H9 (cell line): ENCODE measurements around the gene LHX4. TPM values are rescaled to one million over a fixed set of nuclear protein-coding genes. Genes with fewer than 3 reads are reported as not detected.

Experiments used
- DNase-seq: peaks from one replicate; pipeline ENCODE4 v3.0.0-alpha.2; 2017
- H2AFZ ChIP-seq: one replicate; pipeline ENCODE4 v1.6.1; 2013; ENCODE audit warnings: mild to moderate bottlenecking, low read length, control low read depth, moderate library complexity
- H2AK5ac ChIP-seq: 2 replicates; pipeline ENCODE4 v1.6.1; 2013; ENCODE audit warnings: low read length, control low read depth, mixed read lengths; ENCODE audit not compliant: insufficient read length
- H2BK120ac ChIP-seq: one replicate; pipeline ENCODE4 v1.6.1; 2013; ENCODE audit warnings: low read depth, mild to moderate bottlenecking, low read length, control low read depth, inconsistent platforms; ENCODE audit not compliant: poor library complexity, severe bottlenecking
- H2BK12ac ChIP-seq: 2 replicates; pipeline ENCODE4 v1.6.1; 2013; ENCODE audit warnings: low read length, control low read depth, mixed read lengths, low read depth; ENCODE audit not compliant: insufficient read length
- H2BK15ac ChIP-seq: 2 replicates; pipeline ENCODE4 v1.6.1; 2013; ENCODE audit warnings: low read depth, low read length, control low read depth
- H2BK20ac ChIP-seq: one replicate; pipeline ENCODE4 v1.6.1; 2013; ENCODE audit warnings: low read depth, mild to moderate bottlenecking, low read length, control low read depth, inconsistent platforms; ENCODE audit not compliant: poor library complexity, severe bottlenecking
- H2BK5ac ChIP-seq: 2 replicates; pipeline ENCODE4 v1.6.1; 2013; ENCODE audit warnings: low read length, control low read depth, mixed read lengths; ENCODE audit not compliant: insufficient read length
- H3K14ac ChIP-seq: 2 replicates; pipeline ENCODE4 v1.6.1; 2013; ENCODE audit warnings: low read length, control low read depth; ENCODE audit not compliant: insufficient read depth
- H3K18ac ChIP-seq: 2 replicates; pipeline ENCODE4 v1.6.1; 2013; ENCODE audit warnings: low read depth, mild to moderate bottlenecking, mixed read lengths, low read length, control low read depth; ENCODE audit not compliant: insufficient read length
- H3K23ac ChIP-seq: 2 replicates; pipeline ENCODE4 v1.6.1; 2013; ENCODE audit warnings: low read length, control low read depth, mixed read lengths, low read depth; ENCODE audit not compliant: insufficient read length
- H3K23me2 ChIP-seq: 2 replicates; pipeline ENCODE4 v1.6.1; 2013; ENCODE audit warnings: low read depth, mild to moderate bottlenecking, mixed read lengths, low read length, control low read depth; ENCODE audit not compliant: insufficient read length, poor library complexity, severe bottlenecking
- H3K27ac ChIP-seq: 2 replicates; pipeline ENCODE4 v1.5.1; 2013; ENCODE audit warnings: low read length, control low read depth, mixed read lengths, low read depth; ENCODE audit not compliant: insufficient read length
- H3K27me3 ChIP-seq: 2 replicates; pipeline ENCODE4 v1.6.1; 2013; ENCODE audit warnings: low read length, control low read depth, inconsistent platforms; ENCODE audit not compliant: insufficient read depth
- H3K4ac ChIP-seq: 2 replicates; pipeline ENCODE4 v1.6.1; 2013; ENCODE audit warnings: low read depth, mild to moderate bottlenecking, control low read depth, inconsistent platforms, low read length, moderate library complexity
- H3K4me1 ChIP-seq: 2 replicates; pipeline ENCODE4 v1.6.1; 2013; ENCODE audit warnings: low read length, control low read depth, inconsistent platforms; ENCODE audit not compliant: insufficient read depth
- H3K4me2 ChIP-seq: 2 replicates; pipeline ENCODE4 v1.6.1; 2013; ENCODE audit warnings: low read length, control low read depth, mixed read lengths; ENCODE audit not compliant: insufficient read length, insufficient read depth
- H3K56ac ChIP-seq: 2 replicates; pipeline ENCODE4 v1.6.1; 2013; ENCODE audit warnings: low read depth, mild to moderate bottlenecking, mixed read lengths, low read length, control low read depth; ENCODE audit not compliant: insufficient read length
- H3K79me1 ChIP-seq: 2 replicates; pipeline ENCODE4 v1.6.1; 2013; ENCODE audit warnings: low read depth, mild to moderate bottlenecking, moderate library complexity, low read length, control low read depth, inconsistent platforms; ENCODE audit not compliant: insufficient read depth, poor library complexity, severe bottlenecking
- H3K79me2 ChIP-seq: 2 replicates; pipeline ENCODE4 v1.6.1; 2013; ENCODE audit warnings: low read length, control low read depth, inconsistent platforms; ENCODE audit not compliant: insufficient read depth
- H3K9ac ChIP-seq: 2 replicates; pipeline ENCODE4 v1.6.1; 2013; ENCODE audit warnings: low read length, control low read depth, mixed read lengths; ENCODE audit not compliant: insufficient read length; ENCODE audit errors: extremely low read depth
- H3K9me3 ChIP-seq: one replicate; pipeline ENCODE4 v1.6.1; 2013; ENCODE audit warnings: low read depth, low read length, inconsistent platforms; ENCODE audit not compliant: control insufficient read depth
- H3T11ph ChIP-seq: one replicate; pipeline ENCODE4 v1.6.1; 2013; ENCODE audit warnings: mild to moderate bottlenecking, low read length, control low read depth, inconsistent platforms
- H4K20me1 ChIP-seq: one replicate; pipeline ENCODE4 v1.6.1; 2013; ENCODE audit not compliant: control insufficient read depth, insufficient read length, insufficient read depth
- H4K5ac ChIP-seq: 2 replicates; pipeline ENCODE4 v1.6.1; 2013; ENCODE audit warnings: low read depth, mild to moderate bottlenecking, mixed read lengths, low read length, control low read depth; ENCODE audit not compliant: insufficient read length
- H4K8ac ChIP-seq: replicated peaks from 2 replicates; pipeline ENCODE4 v1.6.1; 2013; ENCODE audit warnings: low read length, control low read depth, mixed read lengths, low read depth; ENCODE audit not compliant: insufficient read length
- H4K91ac ChIP-seq: 2 replicates; pipeline ENCODE4 v1.6.1; 2013; ENCODE audit warnings: low read depth, mild to moderate bottlenecking, moderate library complexity, mixed read lengths, low read length, control low read depth; ENCODE audit not compliant: insufficient read length
- H3K27ac Mint-ChIP-seq, 3 experiments: 2 replicates in 2 of 3; 3 replicates in 1 of 3; pipeline ENCODE4 v1.8.0; 2020 to 2021; ENCODE audit warnings: mixed read lengths in 3 of 3, mild to moderate bottlenecking in 1 of 3, moderate library complexity in 1 of 3
- H3K27me3 Mint-ChIP-seq: 2 replicates; pipeline ENCODE4 v1.8.0; 2021; ENCODE audit warnings: low read depth, mild to moderate bottlenecking, moderate library complexity, mixed read lengths
- H3K36me3 Mint-ChIP-seq, 3 experiments: 2 replicates in 2 of 3; 3 replicates in 1 of 3; pipeline ENCODE4 v1.8.0; 2020 to 2021; ENCODE audit warnings: low read depth in 3 of 3, mixed read lengths in 3 of 3; ENCODE audit not compliant: insufficient read depth in 1 of 3
- H3K4me1 Mint-ChIP-seq, 2 experiments: 2 replicates each; pipeline ENCODE4 v1.8.0; 2020; ENCODE audit warnings: mixed read lengths in 2 of 2
- H3K4me3 Mint-ChIP-seq, 2 experiments: 2 replicates in 1 of 2; 3 replicates in 1 of 2; pipeline ENCODE4 v1.8.0; 2020 to 2021; ENCODE audit warnings: mild to moderate bottlenecking in 2 of 2, mixed read lengths in 2 of 2, moderate library complexity in 1 of 2
- H3K9me3 Mint-ChIP-seq, 2 experiments: 2 replicates in 1 of 2; 3 replicates in 1 of 2; pipeline ENCODE4 v1.8.0; 2020; ENCODE audit warnings: mild to moderate bottlenecking in 2 of 2, mixed read lengths in 2 of 2, moderate library complexity in 1 of 2
- CTCF ChIP-seq: fragments of 200-600 bp; sonication (generic); conservative IDR thresholded peaks from 3 replicates; pipeline ENCODE4 v1.8.0; 2021; ENCODE audit warnings: antibody characterized with exemption, mild to moderate bottlenecking
- WGBS: extraction: QIAGEN DNeasy Blood & Tissue Kit; methylation state at CpG from one replicate; pipeline ENCODE4 v1.1.7; 2013; ENCODE audit warnings: missing lambda C conversion rate, low lambda C conversion rate, mixed read lengths; ENCODE audit not compliant: insufficient read length; ENCODE audit errors: extremely low coverage; 5-methylcytosine and 5-hydroxymethylcytosine counted together
- total RNA-seq: library from RNA; stranded (reverse); gene quantifications from 2 replicates; pipeline ENCODE4 v1.2.1, GENCODE V29; 2021

LHX4 gene
- total RNA-seq, 1 experiment from 2014 or later, result 1.9 TPM

- no peaks in the 10 kb centered on the region for H3K4me1 ChIP-seq
- no peak overlapping the region for H3K23ac ChIP-seq
- H3K9me3 ChIP-seq, result no peaks in the 10 kb centered on the region
- no peak overlapping the region for H4K8ac ChIP-seq
- no peak overlapping the region for H3K56ac ChIP-seq
- no peak overlapping the region for H3K4me2 ChIP-seq
- DNase-seq, result no peak
- no peak overlapping the region for H3K27ac ChIP-seq
- no peaks in the 10 kb centered on the region for H3K27me3 ChIP-seq
- WGBS, result no CpG with 5 or more reads among the region's 2 CpGs
- no peak overlapping the region for H2BK5ac ChIP-seq
- H3K9me3 Mint-ChIP-seq, result peaks cover 4 to 7% of the 10 kb centered on the region in 2 experiments; a peak in 2 of 5 replicates
- peaks cover 3% of the 10 kb centered on the region in 2 experiments; a peak in 1 of 4 replicates for H3K4me1 Mint-ChIP-seq
- no peak overlapping the region for H2BK120ac ChIP-seq
- H3K9ac ChIP-seq, result no peak overlapping the region
- no peak overlapping the region for H2AFZ ChIP-seq
- H2AK5ac ChIP-seq, result no peak overlapping the region
- no peak overlapping the region for H2BK15ac ChIP-seq
- H3K4me3 Mint-ChIP-seq, result no peak overlapping the region
- no peak overlapping the region for H4K91ac ChIP-seq
- no peaks in the 10 kb centered on the region for H3K79me2 ChIP-seq
- no peak overlapping the region for H3K4ac ChIP-seq
- H3K27ac Mint-ChIP-seq, result no peak overlapping the region
- no peak overlapping the region for H3T11ph ChIP-seq
- H4K20me1 ChIP-seq, result no peaks in the 10 kb centered on the region
- H3K23me2 ChIP-seq, result no peaks in the 10 kb centered on the region
- no peaks in the 10 kb centered on the region for H3K27me3 Mint-ChIP-seq
- no peak overlapping the region for H2BK12ac ChIP-seq
- H3K18ac ChIP-seq, result no peak overlapping the region
- no peak overlapping the region for H2BK20ac ChIP-seq
- no peaks in the 10 kb centered on the region for H3K79me1 ChIP-seq
- H4K5ac ChIP-seq, result no peak overlapping the region
- TF ChIP-seq CTCF, result no peak
- no peak overlapping the region for H3K14ac ChIP-seq
- peaks cover 0 to 14% (median 9%) of the 10 kb centered on the region in 3 experiments; a peak in 5 of 7 replicates for H3K36me3 Mint-ChIP-seq
Observed at GRCh38 chr1:180294711-180295110, 64.6 kb downstream of the LHX4 start.
